ENCODE data around the gene TRMT1.
A peak's percentile ranks its signal among the peaks of the same experiment; 100 is the strongest.

TRMT1 gene

DNA sequence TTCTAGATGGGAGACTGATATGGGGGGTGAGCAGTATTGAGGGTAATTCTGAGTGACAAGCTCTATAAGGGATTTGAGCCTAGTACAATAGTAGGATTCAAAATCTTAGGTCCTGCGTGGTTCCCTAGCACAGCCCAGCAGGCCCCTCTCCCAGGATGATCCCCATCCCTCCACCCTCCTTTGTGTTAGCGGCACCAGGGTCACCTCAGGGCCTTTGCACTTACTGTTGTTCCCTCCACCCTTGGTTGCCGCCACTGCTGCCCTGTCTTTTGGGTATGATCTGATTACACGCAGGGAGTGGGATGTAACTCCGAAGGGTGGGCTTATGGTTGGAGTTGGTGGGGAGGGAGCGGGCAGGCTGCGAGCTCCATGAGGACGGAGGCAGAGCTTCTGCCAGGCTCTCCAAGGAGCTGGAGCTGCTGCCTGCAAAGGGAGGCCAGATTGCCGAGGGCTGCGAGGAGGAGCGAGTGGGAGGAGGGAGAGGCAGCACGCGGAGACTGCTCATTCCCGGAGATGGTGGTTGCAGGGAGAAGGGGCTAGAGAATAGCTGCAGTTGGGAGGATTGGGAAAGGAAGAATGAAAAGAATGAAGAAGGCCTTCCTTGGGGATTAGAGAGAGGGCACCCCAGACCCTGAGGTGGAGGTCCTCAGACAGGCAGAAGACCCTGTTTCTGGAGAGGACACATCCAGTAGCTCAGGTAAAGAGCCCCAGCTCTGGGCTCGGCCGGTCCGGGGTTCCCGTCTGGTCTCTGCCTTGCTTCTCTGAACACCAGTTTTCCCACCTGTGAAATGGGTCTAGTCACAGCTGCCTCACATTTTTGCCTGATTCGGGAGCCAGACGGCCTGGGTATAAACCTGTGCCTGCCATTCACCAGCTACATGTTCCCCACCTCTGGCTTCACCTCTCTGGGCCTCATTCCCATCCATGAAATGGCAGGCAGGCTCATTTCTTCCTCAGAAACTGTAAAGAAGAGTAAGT, 6.7 kb upstream of the TRMT1 start:
- no peak for DNase-seq

DNA sequence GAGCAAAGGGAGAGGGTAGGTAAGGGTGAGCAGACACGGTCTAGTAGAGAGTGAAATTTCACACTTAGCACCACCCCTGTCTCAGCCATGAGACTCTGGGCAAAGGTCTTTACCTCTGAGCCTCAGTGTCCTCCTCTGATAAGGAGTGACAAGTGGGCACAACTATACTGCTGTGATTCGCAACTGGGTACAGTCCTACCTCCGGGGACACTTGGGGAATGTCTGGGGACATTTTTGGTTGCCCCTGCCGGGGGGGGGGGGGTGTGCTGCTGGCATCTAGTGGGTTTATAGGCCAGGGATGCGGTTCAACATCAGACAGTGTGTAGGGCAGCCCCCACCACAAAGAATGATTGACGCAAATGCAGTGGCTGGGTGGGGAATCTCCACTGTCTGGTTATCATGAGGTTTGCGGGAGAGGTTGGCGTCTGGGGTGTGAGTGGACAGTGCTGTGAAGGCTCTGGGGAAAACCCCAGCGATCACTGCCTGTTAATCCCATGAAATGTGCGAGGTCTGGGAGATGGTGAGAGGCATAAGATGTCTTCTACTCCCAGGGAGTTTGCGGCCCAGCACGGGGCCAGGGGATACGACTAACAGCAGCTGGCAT, 5.8 kb upstream of the TRMT1 start:
- DNase-seq = peak in 1 of 3 donors; percentile 33

DNA sequence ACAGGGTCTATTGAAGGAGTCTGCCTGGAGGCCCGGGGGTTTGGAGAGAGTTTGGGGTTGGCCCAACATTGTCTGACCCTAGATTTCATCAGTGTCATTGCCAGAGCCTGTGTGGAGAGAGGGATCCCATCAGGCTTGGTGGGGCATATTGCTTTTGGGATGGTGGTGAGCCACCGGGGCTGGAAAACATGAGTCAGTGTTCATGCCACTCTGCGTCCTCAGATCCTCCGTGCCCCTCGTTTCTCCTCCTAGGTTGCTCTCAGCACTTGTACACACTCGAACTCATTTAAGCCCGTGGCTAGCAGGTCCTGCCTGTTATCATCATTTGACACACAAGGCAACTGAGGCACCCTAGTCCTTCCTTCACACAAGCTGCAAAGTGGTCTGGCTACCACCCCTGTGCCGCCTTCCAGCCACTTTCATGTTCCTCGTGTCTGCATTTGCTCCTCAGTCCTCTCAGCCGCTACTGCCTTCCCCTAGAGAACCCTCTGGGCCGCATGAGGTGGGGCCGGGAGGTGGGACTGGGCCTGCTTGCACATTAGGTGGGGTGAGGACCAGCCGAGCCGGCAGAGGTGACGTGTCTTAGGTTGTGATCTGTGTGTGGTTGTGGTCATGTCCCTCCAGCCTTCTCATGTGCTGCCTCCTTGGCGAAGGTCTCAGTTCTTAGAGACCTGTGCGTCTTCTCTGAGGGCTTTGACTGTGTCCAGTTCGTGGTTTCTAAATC, 5.2 kb upstream of the TRMT1 start:
- no peak for DNase-seq

DNA sequence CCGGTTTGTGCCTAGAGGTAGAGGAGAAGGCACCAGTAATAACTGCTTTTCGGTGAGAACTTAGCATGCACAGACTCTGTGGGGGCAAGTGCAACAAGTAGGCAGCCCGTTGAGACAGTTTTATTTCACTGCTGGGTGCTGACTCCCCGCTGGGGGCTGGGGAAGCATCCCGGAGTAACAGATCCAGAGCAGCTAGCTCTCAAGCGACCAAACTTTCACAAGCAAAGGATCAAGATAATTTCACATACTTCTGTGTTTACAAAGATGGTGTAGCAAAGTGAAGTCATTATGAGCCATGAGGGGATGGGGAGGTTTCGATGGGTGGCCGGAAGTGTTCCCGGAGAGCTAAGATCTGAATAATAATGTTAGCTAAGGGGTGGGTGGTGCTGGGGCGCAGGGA, 4.3 kb upstream of the TRMT1 start:
- no peak for DNase-seq

DNA sequence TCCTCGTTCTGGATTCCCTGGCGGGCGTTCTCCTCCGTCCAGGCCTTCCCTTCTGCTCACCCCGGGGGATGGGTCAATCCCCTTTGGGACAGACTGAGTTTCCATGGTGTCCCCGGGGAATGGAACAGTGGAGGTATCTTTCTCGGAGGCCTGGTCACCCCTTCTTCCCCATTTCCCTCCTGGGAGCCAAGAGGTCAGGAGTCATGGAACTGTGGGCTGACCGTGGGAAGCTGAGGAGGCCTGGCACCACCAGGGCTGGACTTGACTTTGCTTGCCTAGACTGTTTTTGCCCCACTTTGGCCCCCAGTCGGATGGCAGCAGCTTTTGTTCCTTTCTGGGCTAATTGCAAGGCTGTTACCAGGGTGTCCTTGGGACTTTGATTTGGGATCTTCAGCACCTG, 3.5 kb upstream of the TRMT1 start:
- DNase-seq = peak; percentile 22 to 51 (median 38)

DNA sequence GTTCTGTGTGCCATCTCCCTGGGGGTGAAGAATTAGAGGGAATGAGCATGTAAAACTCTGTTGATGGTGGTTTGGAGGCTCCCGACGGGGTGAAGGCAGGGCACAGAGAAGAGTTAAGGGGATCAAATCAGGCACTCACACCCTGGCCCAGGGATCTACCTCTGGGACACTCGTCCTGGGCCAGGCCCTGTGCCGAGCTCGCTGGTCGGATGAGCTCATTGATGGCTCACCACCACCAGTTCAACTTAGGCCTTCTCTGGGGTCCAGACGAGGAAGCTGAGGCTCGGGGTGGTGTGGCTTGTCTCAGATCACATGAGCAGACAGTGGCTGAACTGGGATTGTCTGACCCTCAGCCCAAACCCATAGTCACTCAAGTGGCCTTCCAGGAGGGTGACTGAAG, 3.1 kb upstream of the TRMT1 start:
- DNase-seq = peak; percentile 79 to 85 (median 83)

DNA sequence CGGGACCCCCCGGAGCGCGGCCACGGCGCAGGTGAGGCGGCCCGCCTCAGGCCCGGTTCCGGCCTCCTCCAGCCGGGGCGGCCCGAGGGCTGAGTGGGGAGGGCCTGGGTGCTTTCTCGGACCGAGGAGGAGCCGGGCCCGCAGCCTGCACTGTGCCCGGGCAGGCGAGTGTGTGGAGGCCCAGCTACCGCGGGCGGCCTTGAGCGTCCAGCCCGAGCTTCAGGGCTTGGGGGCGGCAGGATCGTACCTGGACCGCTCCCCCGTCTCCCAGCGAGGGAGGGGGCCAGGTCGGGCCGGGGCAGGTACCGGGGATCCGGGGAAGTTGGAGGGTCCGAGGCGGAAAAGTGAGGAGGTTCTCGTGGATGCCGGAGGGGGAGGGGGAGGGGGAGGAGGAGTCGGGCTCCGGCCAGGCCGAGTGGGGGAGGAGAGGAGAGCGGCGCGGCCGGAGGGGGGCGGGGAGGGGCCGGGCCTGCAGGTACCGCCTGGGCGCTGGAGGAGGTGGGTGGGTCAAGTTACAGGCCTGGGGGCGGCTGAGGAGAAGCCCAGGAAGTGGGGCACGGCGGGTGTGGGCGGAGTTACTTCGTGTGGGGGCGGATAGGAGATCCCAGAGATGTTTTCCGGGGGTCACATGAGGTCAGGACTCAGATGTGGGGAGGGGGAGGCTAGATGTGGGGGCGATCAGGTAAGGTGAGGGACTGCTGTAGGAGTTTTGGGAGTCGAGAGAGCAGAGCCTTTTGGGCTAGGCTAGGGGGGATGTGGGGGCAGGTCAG, 2.1 kb upstream of the TRMT1 start:
- peak; percentile 43 to 63 (median 59) for DNase-seq

DNA sequence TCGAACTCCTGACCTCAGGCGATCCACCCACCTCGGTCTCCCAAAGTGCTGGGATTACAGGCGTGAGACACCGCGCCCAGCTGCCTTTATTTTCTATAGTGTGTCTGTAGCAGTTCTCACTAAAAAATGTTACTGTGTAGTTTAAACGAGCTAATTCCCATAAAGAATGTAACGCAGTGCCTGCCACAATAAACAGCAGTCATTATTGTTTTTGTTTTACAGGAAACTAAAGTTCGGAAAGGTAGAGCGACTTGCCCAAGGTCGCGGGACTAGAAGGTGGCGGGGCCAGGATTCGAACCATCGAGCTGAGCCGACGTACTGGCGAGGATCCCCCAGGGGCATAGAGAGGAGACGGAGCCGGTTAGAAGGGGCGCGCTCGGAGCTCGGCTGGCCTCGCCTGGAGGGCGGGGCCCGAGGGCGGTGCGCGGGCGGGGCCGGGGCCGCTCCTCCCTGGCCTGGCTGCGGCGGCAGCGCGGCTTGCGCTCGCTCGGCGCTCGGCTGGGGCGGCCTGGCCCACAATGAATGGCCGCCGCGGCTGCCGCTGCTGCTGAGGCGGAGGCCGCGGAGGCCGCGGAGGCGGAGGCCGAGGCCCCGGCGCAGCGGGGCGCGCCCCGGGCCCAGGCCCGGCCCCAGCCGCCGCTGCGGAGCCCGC, 1.4 kb upstream of the TRMT1 start, which contains the start of gene NACC1:
NACC1 (plus strand) TSS at position 493 of the 652 bp plus-strand sequence. CDS start 16,944 bp downstream, outside the sequence.
- peak; percentile 94 to 98 (median 97) for DNase-seq

DNA sequence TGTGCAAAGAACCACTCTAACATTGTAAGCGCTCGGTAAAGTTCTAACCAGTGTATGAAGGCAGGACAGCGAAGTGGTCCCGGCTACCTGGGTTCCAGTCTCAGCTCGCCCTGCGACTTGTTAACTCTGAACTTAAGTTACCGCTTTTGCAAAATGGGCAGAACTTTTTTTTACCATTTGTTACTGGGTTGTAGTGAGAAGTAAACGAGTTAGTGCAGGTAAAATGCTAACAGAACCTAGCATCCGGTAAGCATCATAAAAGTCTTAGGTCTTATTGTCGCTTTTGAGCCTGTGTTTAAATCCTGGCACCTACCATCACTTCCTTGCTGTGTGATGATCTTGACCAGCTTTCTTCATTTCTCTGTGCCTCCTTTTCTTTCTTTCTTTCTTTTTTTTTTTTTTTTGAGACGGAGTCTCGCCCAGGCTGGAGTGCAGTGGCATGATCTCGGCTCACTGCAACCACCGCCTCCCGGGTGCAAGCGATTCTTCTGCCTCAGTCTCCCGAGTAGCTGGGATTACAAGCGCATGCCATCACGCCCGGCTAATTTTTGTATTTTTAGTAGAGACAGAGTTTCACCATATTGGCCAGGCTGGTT, 734 bp upstream of the TRMT1 start:
- peak in 1 of 3 donors; percentile 10 for DNase-seq

DNA sequence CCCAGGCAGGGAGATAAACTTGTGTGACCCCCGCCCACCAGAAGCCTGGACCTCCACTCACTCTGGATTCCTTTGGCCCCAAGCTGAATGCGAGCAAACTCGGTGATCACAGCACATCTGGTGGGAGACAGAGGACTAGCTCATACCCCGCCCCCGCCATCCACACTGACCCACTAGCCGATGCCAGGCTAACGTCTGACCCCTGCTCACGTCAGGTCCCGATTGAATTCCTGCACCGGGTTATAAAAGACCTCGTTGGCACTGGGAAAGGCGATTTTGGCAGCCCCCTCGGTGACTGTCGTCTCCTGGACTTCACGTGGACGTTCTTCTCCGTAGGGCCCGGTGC, 631 bp downstream of the TRMT1 start:
- DNase-seq = no peak

DNA sequence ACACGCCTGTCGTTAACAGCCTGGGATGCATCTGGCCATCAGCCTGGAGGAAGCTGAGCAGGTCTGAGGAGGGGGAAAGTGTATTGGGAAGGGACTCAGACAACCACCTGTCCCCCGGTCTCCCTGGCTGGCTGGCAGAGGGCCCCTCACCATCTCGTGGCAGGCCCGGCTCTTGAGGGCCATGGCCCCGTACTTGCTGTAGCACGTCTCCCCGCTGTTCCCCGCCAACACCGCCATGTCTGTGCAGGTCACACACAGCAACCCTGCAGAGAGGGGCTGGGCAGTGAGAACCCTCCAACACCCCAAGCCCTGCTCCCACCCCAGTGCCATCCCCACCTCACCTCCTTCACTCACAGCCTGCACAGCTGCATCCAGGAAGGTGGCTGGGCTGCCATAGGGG, 4.0 kb downstream of the TRMT1 start:
- DNase-seq = no peak

DNA sequence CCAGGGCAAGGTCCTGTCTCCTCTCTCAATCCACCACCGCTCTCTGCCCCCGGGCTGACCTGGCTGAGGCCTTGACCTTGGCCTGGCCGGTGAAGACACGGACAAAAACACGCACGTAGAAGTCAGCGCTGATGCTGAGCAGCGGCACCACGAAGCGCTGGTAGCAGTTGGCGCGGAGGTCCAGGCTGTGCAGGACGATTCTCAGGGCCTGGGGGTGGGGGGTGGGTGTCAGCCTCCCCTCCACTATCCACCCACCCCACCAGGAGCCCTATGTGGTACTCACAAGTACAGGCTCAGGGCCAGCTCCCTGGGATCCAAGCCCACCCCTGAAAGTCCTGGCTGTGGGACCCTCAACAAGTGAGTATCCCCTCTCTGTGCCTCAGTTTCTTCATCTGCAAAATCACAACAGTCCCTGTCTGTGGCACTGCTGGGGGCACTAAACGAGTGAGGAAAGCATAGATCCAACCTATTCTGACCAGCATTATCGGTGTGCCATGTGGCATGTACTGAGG, 6.4 kb downstream of the TRMT1 start:
- DNase-seq = no peak

DNA sequence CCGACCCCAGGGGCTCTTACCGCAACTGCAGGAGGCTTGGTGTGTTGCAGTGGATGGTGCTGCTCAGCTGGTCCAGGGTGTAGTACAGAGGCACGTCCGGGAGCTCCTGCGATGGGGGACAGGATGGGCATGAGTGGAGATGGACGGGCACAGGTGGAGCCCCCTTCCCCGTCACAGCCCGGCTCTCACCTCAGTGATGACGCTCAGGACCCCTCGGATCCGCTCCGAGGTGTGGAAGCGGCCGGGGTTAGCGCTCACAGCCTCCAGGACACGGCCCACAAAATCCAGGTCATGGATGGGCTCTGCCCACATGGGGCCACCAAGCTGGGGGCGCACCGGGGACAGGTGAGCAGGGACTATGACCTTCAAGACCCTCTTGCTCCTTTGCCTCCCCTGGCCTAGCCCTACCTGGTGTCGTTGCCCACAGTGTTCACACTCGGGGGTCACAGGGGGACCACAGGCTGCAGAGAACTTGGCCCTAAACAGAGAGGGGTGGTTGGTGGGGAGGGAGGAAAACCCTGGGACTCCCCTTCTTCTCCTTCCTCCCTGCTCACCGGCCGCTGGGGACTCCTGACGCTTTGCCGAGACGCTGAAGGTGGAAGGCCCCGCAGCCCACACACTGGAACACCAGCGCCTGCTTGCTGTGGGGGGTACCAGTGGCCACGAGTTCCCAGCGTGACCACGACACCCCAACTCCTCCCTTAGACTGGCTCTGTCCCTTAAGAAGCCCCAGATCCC, 7.0 kb downstream of the TRMT1 start:
- DNase-seq = no peak

DNA sequence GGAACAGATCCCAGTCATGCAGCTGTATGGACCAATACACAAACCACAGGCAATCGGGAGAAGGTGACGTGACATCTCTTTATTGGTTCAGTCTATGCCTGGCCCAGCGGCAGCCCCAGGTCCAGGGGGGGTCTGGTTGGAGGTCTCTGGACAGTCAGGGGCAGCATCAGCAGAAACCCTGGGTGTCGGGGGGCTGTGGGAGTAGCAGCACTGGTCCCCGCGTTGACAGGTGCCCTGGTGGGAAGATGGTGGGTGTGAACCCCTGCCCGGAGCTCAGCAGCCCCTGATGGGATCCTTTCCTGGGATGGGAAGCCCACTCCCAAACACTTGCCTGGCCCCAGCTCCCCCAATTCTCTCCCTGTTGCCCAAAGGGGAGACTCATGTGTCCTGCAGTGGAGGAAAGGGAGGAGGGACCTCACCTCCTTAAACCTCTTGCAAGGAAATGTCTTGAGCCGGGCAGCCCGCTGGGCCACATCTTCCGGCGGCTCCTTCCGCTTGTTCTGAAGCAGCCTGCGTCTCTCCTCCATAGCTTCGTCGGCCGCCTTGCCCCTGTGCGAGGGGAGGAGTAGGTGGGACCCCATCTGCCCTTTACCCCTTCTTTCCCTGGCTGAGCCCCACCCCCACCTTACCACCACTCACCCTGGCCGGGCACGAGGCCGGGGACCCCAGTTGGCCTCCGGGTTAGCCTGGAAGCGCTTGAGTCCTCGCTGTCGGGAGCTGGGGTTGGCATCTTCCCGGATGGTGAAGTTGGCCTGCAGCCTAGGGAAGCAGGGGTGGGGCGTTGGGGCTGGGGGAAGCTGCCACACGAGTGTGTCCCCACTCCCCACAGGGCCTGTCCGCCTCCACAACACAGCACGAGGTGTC, 11.5 kb downstream of the TRMT1 start:
- peak in 2 of 3 donors; percentile 17 to 45 for DNase-seq

DNA sequence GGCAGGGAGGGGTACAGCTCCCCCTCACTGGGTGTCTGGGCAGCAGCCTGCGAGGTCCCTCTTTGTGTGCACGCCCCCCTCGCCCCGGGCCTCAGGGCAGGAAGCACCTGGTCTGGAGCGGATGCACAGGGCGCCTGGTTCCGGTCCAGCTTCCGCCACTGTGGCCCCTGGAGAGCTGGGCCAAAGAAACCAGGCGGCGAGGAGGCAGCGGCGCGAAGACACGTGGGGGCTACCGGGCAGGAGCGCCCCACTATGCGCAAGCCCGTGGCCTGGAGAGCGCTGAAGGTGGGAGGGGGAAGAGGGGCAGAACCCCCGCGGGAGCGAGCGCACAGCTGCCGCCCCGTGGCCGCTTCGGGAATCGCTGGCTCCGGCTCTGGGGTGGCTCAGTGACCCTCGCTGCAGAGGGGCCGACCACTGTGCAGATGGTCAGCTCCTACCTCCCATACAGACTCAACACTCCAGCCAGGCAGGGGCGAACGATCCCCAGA, 12.1 kb downstream of the TRMT1 start:
- peak; percentile 47 to 77 (median 61) for DNase-seq

DNA sequence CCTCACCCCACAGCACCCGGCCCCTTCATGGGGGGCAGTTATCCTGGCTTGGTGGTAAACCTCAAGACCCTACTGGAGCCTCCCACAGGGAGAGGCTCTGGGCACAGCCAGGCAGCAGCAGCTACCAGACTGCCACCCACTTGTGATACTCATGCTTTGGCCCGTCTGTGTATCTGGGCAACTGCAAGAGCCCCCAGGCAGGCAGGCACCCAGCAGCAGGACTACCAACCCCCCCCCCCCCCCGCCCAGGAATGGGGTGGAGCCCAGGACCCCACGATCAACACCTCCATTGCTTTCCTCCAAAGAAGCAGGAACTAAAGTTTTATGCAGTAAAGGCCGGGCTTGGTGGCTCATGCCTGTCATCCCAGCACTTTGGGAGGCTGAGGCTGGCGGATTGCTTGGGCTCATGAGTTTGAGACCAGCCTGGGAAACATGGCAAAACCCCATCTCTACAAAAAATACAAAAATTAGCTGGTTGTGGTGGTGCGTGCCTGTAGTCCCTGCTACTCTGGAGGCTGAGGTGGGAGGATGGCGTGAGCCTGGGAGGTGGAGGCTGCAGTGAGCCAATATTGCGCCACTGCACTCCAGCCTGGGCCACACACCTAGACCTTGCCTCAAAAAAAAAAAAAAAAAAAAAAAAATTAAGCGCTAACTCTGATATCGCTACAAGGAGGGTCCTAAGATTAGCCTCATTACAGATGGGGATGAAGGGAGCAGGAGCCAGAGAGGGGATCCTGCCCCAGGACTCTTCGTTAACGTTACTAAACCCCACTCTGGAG, 12.8 kb downstream of the TRMT1 start:
- no peak for DNase-seq

DNA sequence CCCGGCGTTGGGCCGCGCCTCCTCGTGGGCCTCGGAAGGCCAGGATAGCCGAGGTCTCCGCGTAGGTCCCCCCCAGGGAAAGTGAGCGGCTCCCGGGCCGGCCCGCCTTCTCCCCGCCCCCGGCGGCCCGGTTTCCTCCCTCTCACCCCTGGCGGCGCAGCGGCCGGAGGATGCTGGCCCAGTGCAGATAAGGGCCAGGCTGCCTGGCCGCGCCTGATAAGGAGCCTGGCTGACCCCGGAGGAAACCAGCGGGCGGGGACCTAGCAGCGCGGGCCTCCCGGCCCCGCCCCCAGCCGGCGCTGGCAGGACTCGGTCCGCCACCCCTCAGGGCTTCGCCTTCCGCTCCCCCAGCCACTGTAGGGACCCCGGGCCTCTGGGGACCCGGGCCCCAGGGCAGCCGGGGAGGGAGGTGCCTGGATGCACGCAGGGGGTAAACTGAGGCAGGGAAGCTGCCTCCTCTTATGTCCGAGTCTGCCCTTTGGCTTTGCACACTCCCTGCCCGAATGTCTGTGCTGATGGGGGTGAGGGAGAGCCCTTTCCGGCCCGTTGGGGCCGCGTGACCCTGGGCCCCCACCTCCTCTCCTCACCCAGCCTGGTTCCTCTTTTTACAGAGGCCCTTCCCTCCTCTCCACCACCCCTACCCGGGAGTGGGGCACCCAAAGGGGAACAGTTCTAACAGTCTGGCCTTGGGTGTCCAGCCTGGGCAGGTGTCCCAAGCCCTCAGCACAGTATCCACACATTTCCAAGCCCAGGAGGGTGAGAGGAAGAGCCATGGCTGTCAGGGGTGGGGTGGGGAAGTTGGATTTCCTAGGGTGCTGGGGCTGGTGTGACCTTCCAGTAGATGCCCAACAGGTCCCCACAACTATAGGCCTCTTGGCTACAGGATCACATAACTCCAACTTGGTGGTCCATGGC, 13.6 kb downstream of the TRMT1 start, which contains the start of gene LYL1:
LYL1 (minus strand) TSS at position 193 of the 915 bp plus-strand sequence. CDS start 1,687 bp downstream, outside the sequence.
- peak; percentile 78 to 89 (median 80) for DNase-seq

DNA sequence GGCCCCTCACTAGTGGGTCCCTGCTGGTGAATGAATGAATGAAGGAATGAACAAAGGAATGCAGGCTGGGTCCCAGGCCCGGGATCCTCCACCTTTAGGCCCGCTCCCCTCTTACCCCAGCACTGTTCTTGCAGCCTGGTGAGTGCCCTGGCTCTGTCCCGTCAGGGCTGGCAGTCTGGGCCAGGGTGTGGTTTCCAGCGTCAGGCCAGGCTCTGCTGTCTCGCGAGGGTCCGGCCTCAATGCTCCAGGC, 14.2 kb downstream of the TRMT1 start:
- DNase-seq = no peak

All from suppressor macrophage treated with lipopolysaccharide for 1 hour (primary cell).